A673 (cell line): ENCODE results near the gene DAP3. TPM values are rescaled to one million over a fixed set of nuclear protein-coding genes. Genes with fewer than 3 reads are reported as not detected.
"Not testable (repeated sequence)": the region's sequence is repeated elsewhere in the genome, so short reads cannot be mapped to it uniquely, and the experiment has no call there.

ENCODE experiments used
- BruUV-seq: library from RNA; stranded (reverse); fragments of 400-500 nt; replicated peaks from 2 replicates; lab custom pipeline; 2021; lab: Mats Ljungman, UMichigan
- CTCF ChIA-PET: fragments of 300-600 bp; sonication (Branson Sonifier 250); formaldehyde crosslinking; loops from one replicate; lab custom pipeline; 2022; ENCODE audit warnings: antibody characterized with exemption; lab: Charles Lee
- POLR2A ChIA-PET: fragments of 300-600 bp; sonication (Branson Sonifier 250); formaldehyde crosslinking; loops from one replicate; lab custom pipeline; 2022; ENCODE audit warnings: antibody characterized with exemption; ENCODE audit not compliant: low non-redundant PET; lab: Charles Lee
- DNase-seq: peaks from one replicate; pipeline ENCODE4 v3.0.0-alpha.2; 2015; ENCODE audit warnings: low spot score
- H3K27ac ChIP-seq: fragments of 200-600 bp; sonication (generic); 2 replicates; pipeline ENCODE4 v1.5.1; 2016; ENCODE audit warnings: mixed run types, low read depth, mild to moderate bottlenecking, mixed read lengths, antibody characterized with exemption, low read length; ENCODE audit not compliant: poor library complexity, severe bottlenecking
- H3K27me3 ChIP-seq: fragments of 200-600 bp; sonication (generic); replicated peaks from 2 replicates; pipeline ENCODE4 v1.6.1; 2017; ENCODE audit warnings: mixed run types, low read depth, mild to moderate bottlenecking, mixed read lengths, antibody characterized with exemption, low read length; ENCODE audit not compliant: insufficient read depth, poor library complexity
- H3K36me3 ChIP-seq: fragments of 200-600 bp; sonication (generic); 2 replicates; pipeline ENCODE4 v1.6.1; 2016; ENCODE audit warnings: mixed run types, mild to moderate bottlenecking, mixed read lengths, antibody characterized with exemption, low read length; ENCODE audit not compliant: insufficient read depth, poor library complexity, severe bottlenecking
- H3K4me1 ChIP-seq: fragments of 200-600 bp; sonication (generic); 2 replicates; pipeline ENCODE4 v1.6.1; 2017; ENCODE audit warnings: mixed run types, mild to moderate bottlenecking, mixed read lengths, antibody characterized with exemption, low read length; ENCODE audit not compliant: insufficient read depth, poor library complexity, severe bottlenecking
- H3K4me3 ChIP-seq: fragments of 200-600 bp; sonication (generic); 2 replicates; pipeline ENCODE4 v1.5.1; 2016; ENCODE audit warnings: low read depth, mixed run types, mild to moderate bottlenecking, mixed read lengths, low read length; ENCODE audit not compliant: poor library complexity, severe bottlenecking
- H3K9me3 ChIP-seq: fragments of 200-600 bp; sonication (generic); 2 replicates; pipeline ENCODE4 v1.6.1; 2016; ENCODE audit warnings: mixed run types, low read depth, mild to moderate bottlenecking, mixed read lengths, antibody characterized with exemption, low read length; ENCODE audit not compliant: poor library complexity, severe bottlenecking
- CTCF ChIP-seq: fragments of 300-800, 200-600 bp; sonication (generic); conservative IDR thresholded peaks from 2 replicates; pipeline ENCODE4 v1.5.1; 2017; ENCODE audit warnings: low read depth, mild to moderate bottlenecking, antibody characterized with exemption, low read length, moderate library complexity, mixed read lengths
- EZH2 ChIP-seq: fragments of 200-600 bp; sonication (generic); IDR thresholded peaks from 2 replicates; pipeline ENCODE4 v1.6.1; 2017; ENCODE audit warnings: borderline replicate concordance, low read depth, mild to moderate bottlenecking, mixed read lengths, antibody characterized with exemption, low read length; ENCODE audit not compliant: poor library complexity, severe bottlenecking
- intact Hi-C: fragments of 100-400 bp; cut with micrococcal nuclease; formaldehyde crosslinking; loops from one replicate; pipeline ENCODE4 v1.10.0; 2022; ENCODE audit not compliant: unreplicated experiment
- total RNA-seq: library from RNA; stranded (reverse); gene quantifications from 2 replicates; pipeline ENCODE4 v1.2.3, GENCODE V29; 2021

The DAP3 gene
- total RNA-seq, 1 experiment from 2014 or later, result 205 TPM

GRCh38 chr1:155744711-155745283 lies 55.9 kb downstream of the DAP3 start:
- H3K27ac ChIP-seq, result peak overlapping the region; percentile 74
- no peak for DNase-seq
- TSS peak; percentile 91 for BruUV-seq
- peaks cover 12% of the 10 kb centered on the region for H3K36me3 ChIP-seq
- no peaks in the 10 kb centered on the region for H3K9me3 ChIP-seq
- peaks cover 5% of the 10 kb centered on the region for H3K4me1 ChIP-seq
- H3K27me3 ChIP-seq, result no peaks in the 10 kb centered on the region
- H3K4me3 ChIP-seq, result peak overlapping the region; percentile 56
- POLR2A ChIA-PET, result no interaction called here
- CTCF ChIA-PET, result no interaction called here
- intact Hi-C loops, result no loop called here
- TF ChIP-seq EZH2, result no peak
- TF ChIP-seq CTCF, result no peak

- DNase-seq, result peak; percentile 99
- BruUV-seq, H3K4me1 ChIP-seq, intact Hi-C loops, H3K9me3 ChIP-seq, H3K27me3 ChIP-seq: not testable (repeated sequence)
- TF ChIP-seq CTCF, result 0 out of 2 replicates have a peak, but pooled peaks have one; percentile 18
- CTCF ChIA-PET, result interaction anchor here (0.5 kb wide), 1 partner anchor 94 kb away, joined by 3 read pairs; no protein-coding TSS in a partner anchor
- POLR2A ChIA-PET, result interaction anchor here (0.6 kb wide), 1 partner anchor 316 kb away, joined by 3 read pairs; no protein-coding TSS in a partner anchor
- Histone ChIP-seq H3K4me3 (peak overlapping the region; percentile 56), H3K36me3 (peaks cover 12% of the 10 kb centered on the region), H3K27ac (peak overlapping the region; percentile 74)
These were observed 56.7 kb downstream of the DAP3 start for GRCh38 chr1:155745284-155746228.

DNA sequence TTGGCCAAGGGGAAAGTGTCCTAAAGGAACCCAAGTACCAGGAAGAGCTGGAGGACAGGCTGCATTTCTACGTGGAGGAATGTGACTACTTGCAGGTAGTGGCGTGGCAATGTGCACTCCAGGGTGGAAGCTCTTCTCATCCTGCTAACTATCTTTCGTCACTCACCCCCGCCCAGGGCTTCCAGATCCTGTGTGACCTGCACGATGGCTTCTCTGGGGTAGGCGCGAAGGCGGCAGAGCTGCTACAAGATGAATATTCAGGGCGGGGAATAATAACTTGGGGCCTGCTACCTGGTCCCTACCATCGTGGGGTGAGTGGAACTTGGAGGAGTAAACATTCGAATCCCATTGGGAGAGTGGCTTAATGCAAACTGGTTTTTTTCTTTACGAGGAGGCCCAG lies 58.7 kb downstream of the DAP3 start:
- H3K27me3 ChIP-seq, H3K9me3 ChIP-seq, DNase-seq, POLR2A ChIA-PET, BruUV-seq, H3K4me1 ChIP-seq, CTCF ChIA-PET, intact Hi-C loops, H3K4me3 ChIP-seq, H3K27ac ChIP-seq: not testable (repeated sequence)
- peaks cover 24% of the 10 kb centered on the region for H3K36me3 ChIP-seq

- H3K4me1 ChIP-seq, BruUV-seq, DNase-seq, intact Hi-C loops, H3K27me3 ChIP-seq, H3K9me3 ChIP-seq, POLR2A ChIA-PET, CTCF ChIA-PET, H3K27ac ChIP-seq, H3K4me3 ChIP-seq: not testable (repeated sequence)
- H3K36me3 ChIP-seq, result peaks cover 24% of the 10 kb centered on the region
These were observed 59.2 kb downstream of the DAP3 start for GRCh38 chr1:155748141-155748540.

- H3K9me3 ChIP-seq, DNase-seq, H3K4me3 ChIP-seq, H3K27ac ChIP-seq, intact Hi-C loops, BruUV-seq, H3K4me1 ChIP-seq, CTCF ChIA-PET, POLR2A ChIA-PET, H3K27me3 ChIP-seq: not testable (repeated sequence)
- peaks cover 55% of the 10 kb centered on the region for H3K36me3 ChIP-seq
These were observed 70.1 kb downstream of the DAP3 start for GRCh38 chr1:155759017-155759416.
